Stimulated activated naive CD8-positive, alpha-beta T cell treated with anti-CD3 and anti-CD28 coated beads, Interleukin-15, Interleukin-2, amounts not matched to agents 100 U/mL and 50 U/mL, for 24 hours (primary cell): ENCODE measurements around the gene KCTD11.
"Not testable (repeated sequence)": the region's sequence is repeated elsewhere in the genome, so short reads cannot be mapped to it uniquely, and the experiment has no call there.

ENCODE experiments used
- ATAC-seq: fragments of 150-1000 bp; cut with Tn5 transposase; one replicate; pipeline ENCODE4 v1.10.0; 2021
- DNase-seq: peaks from one replicate; pipeline ENCODE4 v3.0.0; 2021

KCTD11 gene

GRCh38 chr17:7343250-7343649, 8.7 kb upstream of the KCTD11 start:
- no peak for ATAC-seq
- DNase-seq: no peak

GRCh38 chr17:7346761-7347614, 5.0 kb upstream of the KCTD11 start:
- DNase-seq (no peak), ATAC-seq (no peak)

GRCh38 chr17:7347630-7348477, 4.1 kb upstream of the KCTD11 start:
- DNase-seq: no peak
- no peak for ATAC-seq

GRCh38 chr17:7348478-7349242, 3.3 kb upstream of the KCTD11 start:
- DNase-seq (no peak), ATAC-seq (no peak)

- no peak for ATAC-seq
Observed at GRCh38 chr17:7352503-7352889, 534 bp downstream of the KCTD11 start.

GRCh38 chr17:7352910-7353635, 1.1 kb downstream of the KCTD11 start:
- DNase-seq: no peak
- no peak for ATAC-seq

More at GRCh38 chr17:7352503-7352889, 534 bp downstream of the KCTD11 start:
- DNase-seq: no peak

GRCh38 chr17:7354262-7354843, 2.4 kb downstream of the KCTD11 start:
- DNase-seq (peak; percentile 37), ATAC-seq (peak; percentile 7)

GRCh38 chr17:7355053-7355452, 3.1 kb downstream of the KCTD11 start, which contains the start of gene TMEM95:
TMEM95 (plus strand) TSS chr17:7355156; CDS start chr17:7355205, 49 bp downstream.
- DNase-seq: no peak
- ATAC-seq: no peak

- ATAC-seq (no peak), DNase-seq (no peak)
Observed at GRCh38 chr17:7355573-7355972, 3.6 kb downstream of the KCTD11 start.

- ATAC-seq: peak; percentile 75
- peak; percentile 92 for DNase-seq
Observed at GRCh38 chr17:7356072-7356549, 4.1 kb downstream of the KCTD11 start.

- ATAC-seq: no peak
Observed at GRCh38 chr17:7356756-7357155, 4.8 kb downstream of the KCTD11 start.

GRCh38 chr17:7357381-7357780, 5.4 kb downstream of the KCTD11 start:
- no peak for ATAC-seq
- no peak for DNase-seq

More at GRCh38 chr17:7356756-7357155, 4.8 kb downstream of the KCTD11 start:
- no peak for DNase-seq

GRCh38 chr17:7361906-7362305, 9.9 kb downstream of the KCTD11 start:
- DNase-seq (no peak), ATAC-seq (no peak)

GRCh38 chr17:7363311-7363710, 11.3 kb downstream of the KCTD11 start:
- no peak for ATAC-seq
- DNase-seq: no peak

GRCh38 chr17:7365963-7366362, 14.0 kb downstream of the KCTD11 start:
- DNase-seq, ATAC-seq: not testable (repeated sequence)

GRCh38 chr17:7367083-7367482, 15.1 kb downstream of the KCTD11 start:
- ATAC-seq: no peak
- no peak for DNase-seq

- no peak for ATAC-seq
- DNase-seq: no peak
Observed at GRCh38 chr17:7367918-7368598, 16.1 kb downstream of the KCTD11 start.

GRCh38 chr17:7368599-7368994, 16.6 kb downstream of the KCTD11 start:
- DNase-seq, ATAC-seq: not testable (repeated sequence)

GRCh38 chr17:7369825-7370224, 17.9 kb downstream of the KCTD11 start:
- DNase-seq (no peak), ATAC-seq (no peak)

GRCh38 chr17:7370853-7371252, 18.9 kb downstream of the KCTD11 start:
- DNase-seq (no peak), ATAC-seq (no peak)
